B cell (primary cell): Measurements from ENCODE around the gene CCDC91. TPM values are rescaled to one million over a fixed set of nuclear protein-coding genes. Genes with fewer than 3 reads are reported as not detected.

Experiments used
- ATAC-seq: fragments of 200-7000 bp; cut with Tn5 transposase; one replicate; pipeline ENCODE4 v1.10.0; 2021; ENCODE audit warnings: low read depth, mild to moderate bottlenecking, moderate number of reproducible peaks, moderate library complexity
- CTCF ChIA-PET: fragments of 350-600 bp; sonication (Branson Sonifier 250); formaldehyde crosslinking; loops from one replicate; lab custom pipeline; 2021; ENCODE audit warnings: antibody characterized with exemption, inconsistent platforms; lab: Charles Lee
- POLR2A ChIA-PET: fragments of 350-600 bp; sonication (Branson Sonifier 250); formaldehyde crosslinking; loops from one replicate; lab custom pipeline; 2021; ENCODE audit warnings: antibody characterized with exemption; lab: Charles Lee
- DNase-seq: peaks from one replicate; pipeline ENCODE4 v3.0.0; 2013
- H2AFZ ChIP-seq: 2 replicates; pipeline ENCODE4 v1.6.1; 2012; ENCODE audit warnings: mild to moderate bottlenecking, low read depth, low read length; ENCODE audit not compliant: insufficient read depth, poor library complexity, severe bottlenecking
- H3K27ac ChIP-seq, 2 donors: 1 replicate in 1 of 2; 2 replicates in 1 of 2; pipeline ENCODE4 v1.5.1; 2012 to 2013; ENCODE audit warnings: low read length in 2 of 2, mild to moderate bottlenecking in 2 of 2, moderate library complexity in 1 of 2
- H3K27me3 ChIP-seq, 4 experiments: fragments of 200-600 bp in 1 of 4; sonication (generic) in 1 of 4; replicated peaks in 1 of 4; 1 replicate in 2 of 4; 2 replicates in 2 of 4; pipeline versions ENCODE4 v1.6.1 to v1.7.0; 2013 to 2016; ENCODE audit warnings: low read length in 3 of 4, mild to moderate bottlenecking in 2 of 4, mixed read lengths in 1 of 4, moderate library complexity in 1 of 4; ENCODE audit not compliant: insufficient read depth in 4 of 4, control insufficient read depth in 3 of 4; ENCODE audit errors: control extremely low read depth in 1 of 4
- H3K36me3 ChIP-seq, 2 experiments: replicated peaks in 1 of 2; 1 replicate in 1 of 2; 2 replicates in 1 of 2; pipeline versions ENCODE4 v1.6.1 to v1.7.1; 2013; ENCODE audit warnings: low read length in 1 of 2; ENCODE audit not compliant: insufficient read depth in 2 of 2, control insufficient read depth in 1 of 2; ENCODE audit errors: control extremely low read depth in 1 of 2, extremely low read depth in 1 of 2
- H3K4me1 ChIP-seq, 2 donors: fragments of 200-600 bp in 1 of 2; sonication (generic) in 1 of 2; 1 replicate in 1 of 2; 2 replicates in 1 of 2; pipeline versions ENCODE4 v1.5.1 to v1.6.1; 2013 to 2017; ENCODE audit warnings: low read length in 2 of 2; ENCODE audit not compliant: control insufficient read depth in 2 of 2, insufficient read depth in 2 of 2
- H3K4me2 ChIP-seq: replicated peaks from 2 replicates; pipeline ENCODE3; 2012; ENCODE audit warnings: mild to moderate bottlenecking, low read depth, low read length; ENCODE audit not compliant: poor library complexity, severe bottlenecking
- H3K4me3 ChIP-seq, 5 experiments: fragments of 200-600 bp in 1 of 5; sonication (generic) in 1 of 5; 1 replicate in 3 of 5; 2 replicates in 2 of 5; pipeline versions ENCODE4 v1.5.1 to v1.7.0; 2011 to 2016; ENCODE audit warnings: low read length in 4 of 5, mild to moderate bottlenecking in 4 of 5, low read depth in 2 of 5, control low read depth in 1 of 5, moderate library complexity in 1 of 5; ENCODE audit not compliant: insufficient read depth in 1 of 5; ENCODE audit errors: control extremely low read depth in 1 of 5, extremely low read depth in 1 of 5
- H3K79me2 ChIP-seq: fragments of 200-600 bp; sonication (generic); one replicate; pipeline ENCODE4 v1.6.0; 2016; ENCODE audit warnings: low read length; ENCODE audit not compliant: control insufficient read depth, insufficient read depth
- H3K9ac ChIP-seq: fragments of 200-600 bp; sonication (generic); 2 replicates; pipeline ENCODE4 v1.6.1; 2017; ENCODE audit warnings: mild to moderate bottlenecking, low read length, moderate library complexity
- H3K9me3 ChIP-seq, 3 donors: one replicate each; pipeline versions ENCODE4 v1.6.1 to v1.7.1; 2013; ENCODE audit warnings: low read length in 2 of 3; ENCODE audit not compliant: control insufficient read depth in 2 of 3, insufficient read depth in 1 of 3; ENCODE audit errors: control extremely low read depth in 1 of 3
- H4K20me1 ChIP-seq: 2 replicates; pipeline ENCODE4 v1.6.0; 2012; ENCODE audit warnings: mild to moderate bottlenecking, low read length; ENCODE audit not compliant: insufficient read depth, control insufficient read depth, poor library complexity, severe bottlenecking
- H3K27ac Mint-ChIP-seq: one replicate; pipeline ENCODE4 v1.8.0; 2021; ENCODE audit warnings: mixed read lengths
- H3K27me3 Mint-ChIP-seq: one replicate; pipeline ENCODE4 v1.8.0; 2021; ENCODE audit warnings: mixed read lengths
- H3K4me1 Mint-ChIP-seq: one replicate; pipeline ENCODE4 v1.8.0; 2021; ENCODE audit warnings: mixed read lengths
- H3K4me3 Mint-ChIP-seq: one replicate; pipeline ENCODE4 v1.8.0; 2021; ENCODE audit warnings: mixed read lengths
- H3K9me3 Mint-ChIP-seq: one replicate; pipeline ENCODE4 v1.8.0; 2022; ENCODE audit warnings: mixed read lengths; ENCODE audit not compliant: insufficient read depth
- EZH2 ChIP-seq: IDR thresholded peaks from 2 replicates; pipeline ENCODE4 v1.6.1; 2012; ENCODE audit warnings: borderline replicate concordance, low read depth, mild to moderate bottlenecking, moderate library complexity, low read length; ENCODE audit not compliant: insufficient read depth, poor library complexity, severe bottlenecking
- WGBS: methylation state at CpG from one replicate; pipeline ENCODE4 v1.1.5; 2013; ENCODE audit warnings: missing lambda C conversion rate; ENCODE audit not compliant: insufficient coverage; 5-methylcytosine and 5-hydroxymethylcytosine counted together
- intact Hi-C: fragments of 100-400 bp; cut with micrococcal nuclease; formaldehyde crosslinking; loops from one replicate; pipeline ENCODE4 v1.10.0; 2022
- polyA plus RNA-seq: library from polyadenylated mRNA; depleted of rRNA; stranded (reverse); fragments of >200 nt; gene quantifications from 2 replicates; pipeline ENCODE4 v1.2.3, GENCODE V29; 2012
- total RNA-seq, 2 donors: library from RNA; stranded (reverse); fragments of 120-200 nt in 1 of 2; gene quantifications; 1 replicate in 1 of 2; 2 replicates in 1 of 2; pipeline versions ENCODE4 v1.2.3 to v1.2.4, GENCODE V29; 2013 to 2022
- TF ChIP-seq, protein P1 (sequence below): fragments of 200-600 bp; IDR thresholded peaks from one replicate; pipeline ENCODE4 v1.8.0; 2022; ENCODE audit warnings: antibody characterized with exemption, mild to moderate bottlenecking

Gene CCDC91
- total and polyA plus RNA-seq, 2 donors (not counting 1 experiment from before 2014, with no cell fraction given) = 10.9 to 64.8 TPM

GRCh38 chr12:28367326-28367725, 177.1 kb downstream of the CCDC91 start:
- H3K36me3 ChIP-seq = peaks cover 4 to 36% of the 10 kb centered on the region in 2 experiments
- H3K9me3 ChIP-seq = peaks cover 9 to 51% (median 22%) of the 10 kb centered on the region in 3 donors
- no peaks in the 10 kb centered on the region for H3K27me3 Mint-ChIP-seq

DNA sequence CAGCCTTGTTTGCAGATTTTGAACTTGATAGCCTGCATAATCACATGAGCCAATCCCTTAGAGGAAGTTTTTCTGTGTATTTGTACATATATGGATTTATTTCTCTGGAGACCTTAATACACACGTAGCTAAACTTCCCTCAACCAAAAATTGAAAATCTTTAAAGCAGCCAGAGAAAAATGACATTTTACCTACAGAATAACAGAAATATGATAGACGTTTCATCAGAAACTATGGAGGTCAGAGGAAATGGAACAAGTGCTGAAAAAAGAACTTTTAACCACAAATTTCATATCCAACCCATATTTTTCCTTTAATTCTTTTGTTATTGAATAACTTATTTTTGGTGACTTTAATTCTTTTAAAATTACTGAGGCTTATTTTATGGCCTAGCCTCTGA, 177.7 kb downstream of the CCDC91 start:
- no peaks in the 10 kb centered on the region for H3K27me3 Mint-ChIP-seq
- no peak overlapping the region for H3K4me3 Mint-ChIP-seq
- intact Hi-C loops = no loop called here
- WGBS = no CpG with 5 or more reads among the region's 2 CpGs
- Histone ChIP-seq H3K9me3 (peaks cover 9 to 51% (median 22%) of the 10 kb centered on the region in 3 donors), H3K4me2 (no peak overlapping the region), H4K20me1 (no peaks in the 10 kb centered on the region), H3K4me3 (no peak overlapping the region), H3K27ac (no peak overlapping the region), H3K4me1 (no peaks in the 10 kb centered on the region), H3K27me3 (no peaks in the 10 kb centered on the region), H3K9ac (no peak overlapping the region), H3K36me3 (peaks cover 4 to 36% of the 10 kb centered on the region in 2 experiments), H2AFZ (no peak overlapping the region), H3K79me2 (no peaks in the 10 kb centered on the region)
- TF ChIP-seq, protein P1, sequence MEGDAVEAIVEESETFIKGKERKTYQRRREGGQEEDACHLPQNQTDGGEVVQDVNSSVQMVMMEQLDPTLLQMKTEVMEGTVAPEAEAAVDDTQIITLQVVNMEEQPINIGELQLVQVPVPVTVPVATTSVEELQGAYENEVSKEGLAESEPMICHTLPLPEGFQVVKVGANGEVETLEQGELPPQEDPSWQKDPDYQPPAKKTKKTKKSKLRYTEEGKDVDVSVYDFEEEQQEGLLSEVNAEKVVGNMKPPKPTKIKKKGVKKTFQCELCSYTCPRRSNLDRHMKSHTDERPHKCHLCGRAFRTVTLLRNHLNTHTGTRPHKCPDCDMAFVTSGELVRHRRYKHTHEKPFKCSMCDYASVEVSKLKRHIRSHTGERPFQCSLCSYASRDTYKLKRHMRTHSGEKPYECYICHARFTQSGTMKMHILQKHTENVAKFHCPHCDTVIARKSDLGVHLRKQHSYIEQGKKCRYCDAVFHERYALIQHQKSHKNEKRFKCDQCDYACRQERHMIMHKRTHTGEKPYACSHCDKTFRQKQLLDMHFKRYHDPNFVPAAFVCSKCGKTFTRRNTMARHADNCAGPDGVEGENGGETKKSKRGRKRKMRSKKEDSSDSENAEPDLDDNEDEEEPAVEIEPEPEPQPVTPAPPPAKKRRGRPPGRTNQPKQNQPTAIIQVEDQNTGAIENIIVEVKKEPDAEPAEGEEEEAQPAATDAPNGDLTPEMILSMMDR = no peak
- no peak for TF ChIP-seq EZH2
- peaks cover 24% of the 10 kb centered on the region for H3K9me3 Mint-ChIP-seq
- POLR2A ChIA-PET = no interaction called here
- CTCF ChIA-PET = no interaction called here
- no peak overlapping the region for H3K27ac Mint-ChIP-seq
- no peak for DNase-seq
- ATAC-seq = no peak
- H3K4me1 Mint-ChIP-seq = no peaks in the 10 kb centered on the region

More at GRCh38 chr12:28367326-28367725, 177.1 kb downstream of the CCDC91 start:
- no peak for TF ChIP-seq EZH2
- TF ChIP-seq, protein P1 = no peak
- ChIA-PET CTCF (no interaction called here), POLR2A (no interaction called here)
- H3K9ac ChIP-seq = no peak overlapping the region
- H3K4me2 ChIP-seq = no peak overlapping the region
- Mint-ChIP-seq H3K4me1 (no peaks in the 10 kb centered on the region), H3K27ac (no peak overlapping the region), H3K4me3 (no peak overlapping the region), H3K9me3 (peaks cover 24% of the 10 kb centered on the region)
- no peak for DNase-seq
- no peak overlapping the region for H3K4me3 ChIP-seq
- no peak overlapping the region for H3K27ac ChIP-seq
- no peaks in the 10 kb centered on the region for H3K27me3 ChIP-seq
- no peak overlapping the region for H2AFZ ChIP-seq
- H3K4me1 ChIP-seq = no peaks in the 10 kb centered on the region
- intact Hi-C loops = no loop called here
- WGBS = no CpG with 5 or more reads among the region's 1 CpG
- no peaks in the 10 kb centered on the region for H3K79me2 ChIP-seq
- no peak for ATAC-seq
- H4K20me1 ChIP-seq = no peaks in the 10 kb centered on the region
